ENCODE data around the gene CISH.
A peak's percentile ranks its signal among the peaks of the same experiment; 100 is the strongest.

The CISH gene, protein sequence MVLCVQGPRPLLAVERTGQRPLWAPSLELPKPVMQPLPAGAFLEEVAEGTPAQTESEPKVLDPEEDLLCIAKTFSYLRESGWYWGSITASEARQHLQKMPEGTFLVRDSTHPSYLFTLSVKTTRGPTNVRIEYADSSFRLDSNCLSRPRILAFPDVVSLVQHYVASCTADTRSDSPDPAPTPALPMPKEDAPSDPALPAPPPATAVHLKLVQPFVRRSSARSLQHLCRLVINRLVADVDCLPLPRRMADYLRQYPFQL

DNA sequence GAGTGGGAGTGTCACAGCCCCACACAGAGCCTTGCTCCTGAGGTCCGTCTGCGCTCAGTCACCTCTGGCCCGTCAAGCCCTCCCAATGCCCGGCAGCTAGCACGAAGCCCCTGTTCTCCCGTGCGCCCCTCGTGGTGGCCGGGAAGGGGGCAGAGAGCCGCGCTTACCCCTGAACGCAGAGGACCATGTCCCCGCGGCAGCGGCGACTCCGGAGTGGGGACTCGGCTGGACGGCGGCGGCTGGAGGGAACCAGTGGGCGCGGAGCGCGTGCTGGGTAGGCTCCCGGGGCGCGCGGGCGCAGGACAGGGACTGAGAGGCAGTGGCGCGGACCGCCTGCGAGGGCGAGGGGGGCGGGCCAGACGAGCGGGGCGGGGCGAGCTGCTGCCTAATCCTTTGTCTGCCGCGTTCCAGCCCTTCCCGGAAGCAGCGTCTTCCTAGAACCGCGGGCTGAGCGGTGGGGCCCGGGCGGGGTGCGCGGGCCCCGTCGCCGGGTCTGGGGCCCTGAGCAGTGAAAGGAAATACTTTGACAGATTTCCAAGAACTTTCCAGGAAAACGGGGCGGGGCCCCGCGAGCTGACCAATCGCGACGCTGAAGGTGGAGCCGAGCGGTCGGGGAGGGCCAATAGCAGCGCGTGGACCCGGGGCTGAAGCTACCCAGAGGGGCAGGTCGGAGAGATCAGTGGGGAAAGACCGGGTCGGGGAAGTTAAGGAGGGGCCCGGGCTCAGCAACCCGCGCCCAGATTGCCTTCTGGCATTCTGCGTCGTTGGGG lies at the start of gene CISH:
CISH (minus strand) TSS at position 311 of the 770 bp plus-strand sequence; CDS start at position 187, 124 bp downstream.
- peak; percentile 97 to 98 for DNase-seq (ENCODE audit: low read depth in 2 of 2)

DNA sequence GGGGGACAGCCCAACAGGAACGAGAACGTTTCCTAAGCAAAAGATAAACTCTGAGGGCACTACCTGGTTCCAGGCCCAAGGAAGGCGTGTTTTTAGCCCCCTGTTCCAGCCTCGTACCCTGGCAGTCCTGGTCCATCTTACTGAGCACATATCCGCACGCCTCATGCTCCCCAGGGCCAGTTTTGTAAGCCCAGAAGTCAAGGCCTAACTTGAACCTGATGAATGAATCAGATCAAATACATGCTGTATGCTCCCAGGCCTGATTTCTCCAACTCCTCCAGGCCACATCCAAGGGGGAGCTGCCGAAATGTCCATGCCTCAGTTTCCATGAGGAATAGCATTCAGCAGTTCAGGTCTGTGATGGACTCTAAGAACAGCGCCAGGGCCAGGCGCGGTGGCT lies 48.8 kb upstream of the CISH start:
- DNase-seq (ENCODE audit: low read depth in 2 of 2), result no peak

DNA sequence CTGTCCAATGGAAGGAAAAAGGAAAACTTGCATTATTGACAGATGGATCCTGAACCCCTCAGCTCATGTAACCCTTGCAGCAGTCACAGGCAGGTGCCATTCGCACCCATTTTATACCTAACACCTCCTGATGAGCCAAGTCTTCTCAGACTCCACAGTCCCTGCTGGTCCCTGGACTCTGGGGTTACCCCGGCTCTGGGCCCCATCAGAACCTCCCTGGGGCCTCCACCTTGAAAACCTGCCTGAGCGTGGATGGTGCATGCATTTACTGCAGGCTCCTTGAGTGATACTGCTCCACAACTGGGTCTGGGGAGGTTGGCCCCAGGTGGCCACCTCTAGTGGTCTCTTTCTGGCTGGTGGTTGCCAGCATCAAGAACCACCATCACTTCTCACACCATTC lies 47.3 kb upstream of the CISH start:
- DNase-seq (ENCODE audit: low read depth in 2 of 2), result no peak

DNA sequence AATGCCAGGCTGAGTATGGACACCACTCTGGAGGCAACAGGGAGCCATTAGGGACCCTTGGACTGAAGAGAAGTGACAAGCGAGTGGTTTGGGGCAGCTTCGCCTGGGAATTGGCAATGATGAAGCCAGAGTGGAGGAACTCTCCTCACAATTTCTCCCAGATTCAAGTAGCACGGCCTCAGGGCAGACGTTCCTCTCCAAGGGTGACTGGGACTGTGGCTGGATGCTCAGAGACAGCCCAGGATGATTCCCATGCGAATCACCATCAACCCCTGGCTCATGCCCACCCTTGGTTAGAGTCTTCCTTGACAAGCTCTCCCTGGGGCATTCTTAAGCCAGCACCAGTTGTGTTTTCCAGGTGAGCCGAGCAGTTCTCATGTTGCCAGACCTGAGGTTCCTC lies 46.8 kb upstream of the CISH start:
- no peak for DNase-seq (ENCODE audit: low read depth in 2 of 2)

DNA sequence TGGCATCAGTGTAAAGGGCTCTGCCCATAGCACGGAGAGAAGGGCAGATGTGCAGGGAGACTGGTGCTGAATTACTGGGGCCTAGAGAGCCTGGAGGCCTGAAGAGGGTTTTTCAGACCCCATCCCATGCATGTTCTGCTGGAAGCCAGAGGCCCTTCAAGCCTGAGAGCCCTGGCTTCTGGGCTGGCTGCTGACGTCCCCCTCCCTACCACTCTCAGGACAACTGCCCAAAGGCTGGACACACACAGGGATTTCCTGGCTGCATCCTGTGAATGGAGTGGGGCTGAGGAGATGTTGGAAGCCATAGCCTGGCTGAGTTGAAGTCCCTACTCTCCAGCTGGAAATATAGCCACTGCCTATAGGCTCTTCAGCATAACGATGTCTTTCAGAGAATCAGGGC lies 46.2 kb upstream of the CISH start:
- no peak for DNase-seq (ENCODE audit: low read depth in 2 of 2)

DNA sequence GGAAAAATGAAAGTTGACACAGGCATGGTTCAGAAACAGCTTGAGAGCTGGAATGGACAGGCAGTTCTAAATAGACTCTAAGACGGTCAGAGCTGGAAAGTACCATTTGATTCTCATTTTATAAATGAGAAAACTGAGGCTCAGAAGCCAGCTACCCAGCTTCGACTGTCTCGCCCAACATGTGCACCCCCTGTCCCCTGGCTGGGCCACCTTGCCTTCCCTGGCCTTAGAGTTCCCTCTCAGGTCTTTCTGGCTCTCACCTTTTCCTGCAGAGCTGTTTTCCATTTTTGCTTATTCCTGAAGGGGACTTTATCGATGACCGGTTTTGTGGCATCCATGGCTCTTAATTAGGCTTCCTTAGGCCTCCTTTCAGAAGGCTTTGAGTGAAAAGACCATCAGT lies 45.8 kb upstream of the CISH start:
- DNase-seq (ENCODE audit: low read depth in 2 of 2), result no peak

DNA sequence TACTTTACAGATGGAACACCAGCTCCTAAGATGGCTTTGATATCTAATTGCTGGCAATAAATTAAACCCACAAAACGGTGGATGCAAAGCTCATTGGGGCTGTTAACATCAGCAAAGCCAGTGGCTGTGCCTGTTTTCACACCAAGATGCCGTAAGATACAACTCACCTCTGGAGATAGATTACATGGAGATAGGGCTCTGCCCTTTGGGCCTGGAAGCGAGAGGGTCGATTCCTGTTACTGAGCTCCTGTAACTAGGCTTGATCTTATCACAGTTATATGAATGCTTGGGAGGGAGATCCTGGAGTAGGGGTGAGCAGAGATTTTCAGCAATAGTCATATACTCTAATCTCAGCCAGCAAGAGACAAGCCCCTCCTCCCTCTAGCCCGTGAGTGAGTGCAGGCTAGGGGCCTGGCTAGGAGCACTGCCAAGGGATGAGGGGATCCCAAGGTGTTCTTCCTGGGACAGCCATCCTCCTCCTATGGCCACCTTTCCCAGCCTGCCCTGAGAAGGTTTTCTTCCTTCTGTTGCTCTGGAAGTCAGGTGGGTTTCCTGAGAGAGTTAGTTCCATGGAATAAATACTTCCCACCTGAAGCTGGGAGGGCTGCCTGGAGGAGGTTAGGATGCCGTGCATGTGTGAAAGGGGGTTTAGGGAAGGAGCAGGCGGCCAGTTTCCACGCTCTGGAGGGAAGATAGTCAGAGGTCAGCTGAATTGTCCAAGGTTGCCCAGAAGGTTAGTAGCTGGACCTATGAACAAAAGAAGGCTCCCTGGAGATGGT lies 45.0 kb upstream of the CISH start:
- no peak for DNase-seq (ENCODE audit: low read depth in 2 of 2)

DNA sequence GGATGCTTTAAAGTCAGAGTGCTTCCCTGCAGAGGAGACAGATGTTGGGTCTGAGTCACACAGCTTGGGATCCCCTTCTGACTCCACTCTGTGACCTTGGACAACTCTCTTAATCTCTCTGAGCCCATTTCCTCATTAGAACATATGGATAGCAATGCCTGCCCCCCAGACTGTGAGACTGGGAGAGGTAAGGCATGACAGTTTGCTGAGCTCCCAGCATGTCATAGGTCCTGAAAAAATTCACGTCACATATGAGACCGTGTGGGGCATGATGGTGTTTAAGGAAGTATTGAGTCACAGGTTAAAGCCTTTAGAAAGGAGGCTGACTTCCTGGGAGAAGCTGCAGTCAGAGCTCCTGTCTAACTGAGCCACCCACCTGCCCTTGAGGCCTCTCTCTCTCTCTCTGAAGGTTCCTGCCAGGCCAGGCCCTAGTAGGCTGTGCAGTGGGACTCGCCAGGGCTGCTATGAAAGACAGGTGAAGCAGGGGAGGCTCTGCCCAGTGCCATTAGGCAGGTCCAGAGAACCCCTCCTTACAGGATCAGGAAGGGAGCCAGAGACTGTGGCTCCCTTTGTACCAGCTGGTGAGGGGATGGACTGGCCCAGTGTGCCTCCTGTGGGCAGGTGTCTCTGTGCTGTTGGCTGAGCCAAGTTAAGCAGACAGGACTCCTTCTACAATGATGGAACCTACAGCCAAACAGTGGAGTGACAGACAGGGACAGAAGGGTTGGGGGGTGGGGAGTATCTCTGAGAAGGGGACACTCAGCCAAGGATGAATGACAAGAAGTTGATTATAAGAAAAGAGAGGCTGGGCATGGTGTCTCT lies 43.6 kb upstream of the CISH start:
- DNase-seq (ENCODE audit: low read depth in 2 of 2), result peak; percentile 5 to 7

DNA sequence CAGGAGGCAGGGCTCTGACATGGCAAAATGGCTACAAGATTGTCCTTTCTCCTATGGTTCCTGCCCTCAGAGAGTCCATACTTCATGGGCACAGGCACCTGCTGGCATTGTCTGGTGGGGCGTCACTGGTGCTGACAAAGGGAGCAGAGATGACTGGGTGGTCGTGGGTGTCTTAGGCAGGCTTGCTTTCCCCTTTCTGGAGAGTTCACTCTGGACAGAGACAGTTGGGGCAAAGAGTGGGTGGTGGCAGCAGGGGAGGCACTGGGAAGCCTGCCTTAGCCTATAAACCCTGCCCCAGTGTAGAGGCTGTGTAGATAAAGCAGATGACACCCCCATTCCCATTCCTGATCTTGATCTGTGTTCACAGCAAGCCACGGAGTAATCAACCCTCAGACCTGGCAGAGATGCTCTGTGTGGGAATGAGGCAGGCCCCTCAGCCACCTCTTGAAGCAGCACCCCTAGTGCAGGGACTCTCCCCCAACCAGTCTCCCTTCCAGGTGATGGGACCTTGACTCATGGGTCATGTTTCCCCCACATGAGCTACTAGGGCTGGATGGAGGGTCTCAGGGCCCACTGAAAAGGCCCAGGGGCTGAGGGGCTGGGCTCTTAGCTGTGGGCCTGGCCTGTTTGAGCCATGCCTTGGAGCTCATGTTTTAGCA lies 42.5 kb upstream of the CISH start:
- no peak for DNase-seq (ENCODE audit: low read depth in 2 of 2)

DNA sequence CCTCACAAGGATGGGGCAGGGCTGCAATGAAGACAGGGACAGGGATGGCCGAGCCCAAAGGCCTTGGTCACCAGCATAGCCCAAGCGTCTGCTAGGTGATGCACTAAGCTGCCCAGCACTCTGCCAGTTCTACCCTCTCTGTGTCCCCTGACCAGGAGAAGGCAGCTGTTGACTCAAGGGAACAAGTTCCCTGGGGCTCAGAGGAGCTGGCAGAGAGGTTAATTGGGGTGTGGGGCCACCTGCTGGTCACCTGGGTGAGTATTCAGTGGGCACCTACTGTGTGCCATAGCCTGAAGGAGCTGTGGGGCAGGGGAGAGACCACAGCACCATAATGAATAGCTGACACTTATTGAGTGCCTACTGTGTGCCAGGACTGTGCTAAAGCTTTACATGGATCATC lies 41.1 kb upstream of the CISH start:
- peak; percentile 23 to 33 for DNase-seq (ENCODE audit: low read depth in 2 of 2)

DNA sequence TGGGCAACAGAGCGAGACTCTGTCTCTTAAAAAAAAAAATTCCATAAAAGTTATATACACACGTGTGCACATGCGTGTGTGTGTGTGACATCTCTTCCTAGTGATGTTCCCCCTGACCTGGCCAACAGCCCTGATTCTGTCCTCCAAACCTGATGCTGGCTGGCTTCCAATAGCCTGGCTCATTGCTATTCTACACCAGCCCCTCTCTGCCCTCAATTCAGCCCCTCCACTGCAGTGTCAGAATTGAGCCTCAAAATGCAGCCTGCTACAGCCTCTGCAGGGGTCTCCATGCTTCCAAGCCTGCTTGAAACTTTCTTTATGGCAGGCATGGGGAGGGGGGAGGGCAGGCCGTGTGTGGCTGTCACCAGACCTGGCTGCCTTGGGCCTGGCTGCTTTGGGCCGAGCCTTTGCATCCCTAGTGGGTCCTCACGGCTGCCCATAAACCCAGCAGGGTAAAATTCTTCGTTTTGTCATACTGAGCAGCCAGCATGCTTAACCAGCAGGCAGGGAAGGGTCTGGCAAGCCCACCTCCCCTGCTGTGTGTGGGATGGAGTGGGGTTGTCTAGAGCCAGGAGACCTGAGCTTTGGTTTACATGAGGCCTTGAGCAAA lies 40.5 kb upstream of the CISH start:
- no peak for DNase-seq (ENCODE audit: low read depth in 2 of 2)

DNA sequence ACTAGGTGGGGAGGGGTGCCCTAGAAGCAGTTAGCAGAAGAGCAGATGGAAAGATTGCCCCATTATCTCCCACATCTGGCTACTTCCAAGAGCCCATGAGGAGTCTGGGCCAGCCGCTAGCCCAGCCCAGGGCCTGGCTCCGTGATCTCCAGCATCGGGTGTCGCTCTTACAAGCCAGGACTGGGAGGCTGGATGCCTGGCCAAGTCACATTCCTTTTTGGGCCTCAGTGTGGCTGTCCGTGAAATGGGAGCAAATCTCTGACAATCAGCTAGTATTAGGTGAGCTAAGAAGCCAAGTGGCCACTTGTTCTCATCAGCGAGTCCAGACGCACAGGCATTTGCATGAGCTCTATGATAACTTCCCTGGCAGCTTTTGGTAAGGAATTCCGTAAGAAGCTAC lies 39.9 kb upstream of the CISH start:
- DNase-seq (ENCODE audit: low read depth in 2 of 2), result no peak

DNA sequence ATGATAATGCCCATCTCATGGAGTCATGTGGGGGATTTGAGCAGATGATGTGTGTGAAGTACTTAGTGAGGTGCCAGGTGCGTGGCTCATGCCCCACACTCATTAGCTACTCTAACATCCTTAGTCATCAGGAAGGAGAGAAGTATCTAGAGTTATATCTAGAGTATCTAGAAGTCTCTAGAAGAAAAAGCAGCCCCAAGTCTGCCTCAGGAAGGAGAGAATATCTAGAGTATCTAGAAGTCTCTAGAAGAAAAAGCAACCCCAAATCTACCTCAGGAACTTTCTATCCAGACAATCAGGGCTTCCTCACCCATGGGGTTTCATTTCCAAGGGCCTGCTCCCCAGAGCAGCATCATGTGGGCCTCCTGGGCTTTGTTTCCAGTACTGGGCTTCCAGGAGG lies 38.4 kb upstream of the CISH start:
- DNase-seq (ENCODE audit: low read depth in 2 of 2), result no peak

DNA sequence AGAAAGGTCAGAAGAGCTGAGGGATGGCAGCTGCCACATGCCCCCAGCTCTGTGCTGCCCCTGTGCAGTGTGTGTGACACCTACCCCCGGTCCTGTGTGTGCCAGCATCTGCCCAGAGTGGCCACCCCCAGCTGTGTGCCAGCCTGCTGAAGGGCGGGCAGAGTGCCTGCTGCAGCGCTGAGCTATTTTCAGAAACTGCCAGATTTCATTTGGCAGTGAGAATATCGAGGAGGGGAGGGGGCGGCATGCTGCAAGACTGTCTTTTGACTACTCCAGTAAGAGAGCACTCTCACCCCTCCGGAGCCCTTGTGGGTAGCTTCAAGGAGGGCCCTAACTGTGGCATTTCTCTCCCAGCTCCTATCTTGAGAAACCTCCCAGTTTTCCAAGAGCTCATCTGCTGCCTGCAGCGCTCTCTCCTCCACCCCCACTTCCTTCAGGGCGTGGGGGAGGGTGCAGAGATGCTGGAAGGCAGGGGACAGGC lies 37.9 kb upstream of the CISH start:
- DNase-seq (ENCODE audit: low read depth in 2 of 2), result no peak

DNA sequence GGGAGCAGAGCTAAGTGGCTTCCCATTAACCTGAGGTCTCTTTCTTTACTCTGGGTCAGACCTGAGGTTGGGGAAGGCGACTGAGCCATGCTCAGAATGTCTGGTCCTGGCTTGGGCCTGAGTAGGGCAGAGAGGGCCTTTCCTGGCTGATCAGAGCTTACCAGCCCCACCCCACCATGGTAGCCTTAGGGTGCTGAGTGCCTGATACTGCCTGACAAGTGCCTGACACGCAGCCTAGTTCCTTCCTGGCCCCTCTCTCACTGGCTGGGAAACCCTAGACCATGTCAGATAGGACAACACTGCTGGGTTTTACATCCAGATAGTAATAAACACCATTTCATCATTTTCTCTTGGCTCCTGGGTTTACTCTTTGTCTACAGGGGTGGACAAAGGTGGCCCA lies 37.4 kb upstream of the CISH start:
- no peak for DNase-seq (ENCODE audit: low read depth in 2 of 2)

DNA sequence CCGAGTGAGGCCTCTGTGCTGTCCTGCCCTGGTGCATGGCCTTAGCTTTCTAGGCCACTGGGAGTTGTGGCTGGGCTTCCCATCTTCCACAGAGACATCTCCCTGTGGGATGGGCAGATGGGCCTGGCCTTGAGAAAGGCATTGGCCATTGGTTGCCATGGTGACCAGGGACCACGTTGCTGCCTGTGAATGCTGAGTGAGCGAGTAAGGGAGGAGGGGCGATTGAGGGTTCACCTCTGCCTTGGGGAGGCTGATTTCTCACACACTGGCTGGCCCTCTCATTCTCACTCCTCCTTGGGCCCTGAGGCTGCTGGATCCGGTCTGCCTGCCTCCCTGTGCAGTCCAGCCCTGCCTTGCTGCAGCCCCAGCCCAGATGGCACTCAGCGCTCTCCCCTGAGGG lies 36.7 kb upstream of the CISH start:
- DNase-seq (ENCODE audit: low read depth in 2 of 2), result no peak

DNA sequence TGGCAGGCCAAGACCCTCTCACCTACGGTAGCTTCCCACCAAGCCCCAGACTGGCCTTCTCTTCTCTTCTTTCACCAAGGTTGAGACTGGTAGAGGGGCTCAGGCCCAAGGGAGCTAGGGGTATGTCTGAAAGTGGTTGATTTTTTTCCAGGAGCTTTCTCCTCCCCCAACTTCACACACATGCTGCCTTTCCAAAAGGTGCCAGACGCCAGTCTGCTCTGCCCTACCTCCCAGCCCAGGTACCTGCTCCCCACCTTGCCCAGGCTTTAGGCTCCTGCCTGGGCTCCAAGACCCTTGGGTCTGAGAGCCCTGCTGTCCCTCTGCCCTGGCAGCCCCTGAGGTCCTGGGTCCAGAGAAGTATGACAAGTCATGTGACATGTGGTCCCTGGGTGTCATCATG lies 33.8 kb upstream of the CISH start:
- no peak for DNase-seq (ENCODE audit: low read depth in 2 of 2)

DNA sequence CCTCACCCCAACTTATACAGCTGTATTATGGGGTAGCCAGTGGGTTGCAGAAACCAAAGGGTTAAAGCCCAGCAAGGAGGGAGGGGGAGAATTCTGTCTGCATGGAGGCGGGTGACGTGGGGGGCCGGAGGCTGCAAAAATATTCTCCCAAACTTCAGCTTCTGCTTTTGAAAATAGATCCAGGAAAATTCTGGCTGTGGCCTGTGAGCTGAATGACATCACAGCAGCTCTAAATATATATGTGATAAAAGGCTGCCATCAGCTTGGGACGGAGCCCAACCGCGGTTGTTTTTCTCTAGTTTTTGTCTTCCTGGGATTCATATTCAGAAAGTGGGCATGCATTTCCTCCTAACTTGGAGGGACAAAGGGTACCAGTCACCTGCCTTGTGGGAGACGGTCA lies 33.0 kb upstream of the CISH start:
- no peak for DNase-seq (ENCODE audit: low read depth in 2 of 2)

DNA sequence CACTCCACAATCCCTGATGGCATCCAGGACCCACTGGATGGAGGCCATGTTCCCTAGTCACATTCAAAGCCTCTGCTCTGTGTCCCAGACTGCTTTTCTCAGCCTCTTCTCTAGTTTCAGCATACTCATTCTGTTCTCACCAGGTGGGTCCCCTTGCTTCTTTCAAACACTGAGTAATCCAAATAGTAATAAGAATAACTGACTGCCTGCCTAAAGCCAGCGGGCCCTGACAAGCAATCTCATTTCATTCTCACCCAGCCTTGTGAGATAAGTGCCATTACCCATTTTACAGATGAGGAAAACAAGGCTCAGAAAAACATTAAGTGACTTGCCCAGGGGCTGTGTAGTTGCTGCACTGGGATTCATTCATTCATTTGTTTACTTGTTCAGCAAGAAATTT lies 30.8 kb upstream of the CISH start:
- DNase-seq (ENCODE audit: low read depth in 2 of 2), result no peak

DNA sequence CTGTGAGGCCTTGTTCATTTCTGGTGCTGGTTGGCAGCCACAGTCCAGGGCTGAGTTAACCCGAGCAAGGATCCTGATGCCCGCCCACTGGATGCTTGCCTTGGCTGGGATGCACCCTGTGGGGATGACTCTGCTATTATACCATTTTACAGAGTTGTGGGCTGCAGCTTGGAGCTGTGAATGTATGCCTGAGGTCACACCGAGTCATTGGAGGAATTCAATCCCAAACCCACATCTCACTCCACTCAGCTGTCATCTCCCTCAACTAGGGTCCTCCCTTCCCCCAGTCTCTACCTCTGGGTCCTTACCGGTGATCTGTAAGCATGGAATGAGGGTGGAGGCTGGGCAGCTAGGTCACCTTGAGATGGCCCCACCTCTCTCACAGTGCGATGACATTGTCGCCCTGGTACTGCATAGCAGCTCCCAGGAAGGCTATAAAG lies 27.5 kb upstream of the CISH start:
- DNase-seq (ENCODE audit: low read depth in 2 of 2), result no peak

DNA sequence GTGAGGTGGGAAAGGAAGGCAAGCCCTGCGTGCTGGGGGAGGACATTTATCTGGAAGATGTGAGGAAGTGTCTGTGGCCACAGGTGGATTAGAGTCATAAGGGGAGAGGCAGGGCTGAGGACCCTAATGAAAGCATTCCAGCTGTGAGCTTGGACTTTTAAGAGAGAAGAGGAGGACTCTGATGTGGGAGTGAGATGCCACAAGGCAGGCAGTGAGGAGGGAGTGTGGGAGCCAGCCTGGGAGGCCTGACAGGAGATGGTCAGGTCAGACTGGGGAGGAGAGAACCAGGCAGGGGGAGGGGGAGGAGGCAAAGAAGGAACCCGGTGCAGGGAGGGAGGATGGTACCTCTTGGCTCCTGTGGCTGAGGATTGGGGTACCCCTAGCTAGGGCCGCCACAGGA lies 26.4 kb upstream of the CISH start:
- DNase-seq (ENCODE audit: low read depth in 2 of 2), result no peak
